ENCODE results near the gene PROSER3.
A peak's percentile ranks its signal among the peaks of the same experiment; 100 is the strongest.
"Not testable (repeated sequence)": the region's sequence is repeated elsewhere in the genome, so short reads cannot be mapped to it uniquely, and the experiment has no call there.

PROSER3 gene

GRCh38 chr19:35755131-35755549 is 2.8 kb upstream of the PROSER3 start:
- no peak for DNase-seq

- peak; percentile 54 for DNase-seq
Measured at GRCh38 chr19:35755550-35756376, 2.2 kb upstream of the PROSER3 start.

- no peak for DNase-seq
Measured at GRCh38 chr19:35756377-35757230, 1.4 kb upstream of the PROSER3 start, which contains the start of gene HSPB6. TSS of gene HSPB6 (minus strand) at chr19:35757029. CDS start at chr19:35757008, 21 bp downstream.

GRCh38 chr19:35757231-35757748 is 686 bp upstream of the PROSER3 start:
- DNase-seq: no peak

- DNase-seq: no peak
Measured at GRCh38 chr19:35759697-35760096, 1.7 kb downstream of the PROSER3 start.

GRCh38 chr19:35760711-35761349 is 2.9 kb downstream of the PROSER3 start:
- no peak for DNase-seq

- no peak for DNase-seq
Measured at GRCh38 chr19:35764432-35765315, 6.7 kb downstream of the PROSER3 start.

- no peak for DNase-seq
Measured at GRCh38 chr19:35766571-35767104, 8.7 kb downstream of the PROSER3 start.

GRCh38 chr19:35767288-35768081 is 9.5 kb downstream of the PROSER3 start:
- no peak for DNase-seq

- no peak for DNase-seq
Measured at GRCh38 chr19:35768082-35768421, 10.1 kb downstream of the PROSER3 start.

- not testable (repeated sequence) for DNase-seq
Measured at GRCh38 chr19:35772362-35772761, 14.4 kb downstream of the PROSER3 start.

- no peak for DNase-seq
Measured at GRCh38 chr19:35773020-35773806, 15.2 kb downstream of the PROSER3 start.

GRCh38 chr19:35774274-35775045 is 16.5 kb downstream of the PROSER3 start:
- DNase-seq: no peak

GRCh38 chr19:35775046-35775297 is 17.0 kb downstream of the PROSER3 start:
- no peak for DNase-seq

- DNase-seq: peak; percentile 97
Measured at GRCh38 chr19:35775298-35776101, 17.5 kb downstream of the PROSER3 start, which contains the start of gene ARHGAP33. TSS of gene ARHGAP33 (plus strand) at chr19:35775564. CDS start at chr19:35775659, 95 bp downstream.

- DNase-seq: no peak
Measured at GRCh38 chr19:35776102-35776788, 18.3 kb downstream of the PROSER3 start.

GRCh38 chr19:35777086-35777841 is 19.3 kb downstream of the PROSER3 start:
- no peak for DNase-seq
